SK-N-SH treated with all-trans-retinoic acid at 6 μM for 48 hours (cell line): ENCODE results near the gene GBGT1.

Source experiments
- ATAC-seq: fragments of 200-7000 bp; cut with Tn5 transposase; 3 replicates; pipeline ENCODE4 v1.9.1; 2020; ENCODE audit warnings: mild to moderate bottlenecking, moderate library complexity
- ARNTL ChIP-seq: fragments of 450-650 bp; formaldehyde crosslinking; IDR thresholded peaks from 2 replicates; pipeline ENCODE4 v1.5.0; 2020; ENCODE audit warnings: low read depth, mild to moderate bottlenecking, moderate library complexity, borderline replicate concordance
- CSDC2 ChIP-seq: fragments of 250-450 bp; sonication (Bioruptor Pico); IDR thresholded peaks from 2 replicates; pipeline ENCODE4 v1.5.0; 2020; ENCODE audit warnings: mild to moderate bottlenecking, moderate library complexity
- ESRRG ChIP-seq: fragments of 250-450 bp; sonication (Bioruptor Pico); IDR thresholded peaks from 2 replicates; pipeline ENCODE4 v1.6.1; 2021; ENCODE audit warnings: mild to moderate bottlenecking
- GLIS3 ChIP-seq: fragments of 250-450 bp; sonication (Bioruptor Pico); IDR thresholded peaks from 2 replicates; pipeline ENCODE4 v1.5.0; 2020; ENCODE audit warnings: mild to moderate bottlenecking, moderate library complexity
- OSR1 ChIP-seq: fragments of 250-450 bp; sonication (Bioruptor Pico); IDR thresholded peaks from 2 replicates; pipeline ENCODE4 v1.8.0; 2022; ENCODE audit warnings: moderate library complexity, mild to moderate bottlenecking, inconsistent platforms
- PPARA ChIP-seq: fragments of 250-450 bp; sonication (Bioruptor Pico); IDR thresholded peaks from 2 replicates; pipeline ENCODE4 v1.5.0; 2020; ENCODE audit warnings: mild to moderate bottlenecking, borderline replicate concordance
- RARB ChIP-seq: fragments of 250-450 bp; sonication (Bioruptor Pico); IDR thresholded peaks from 2 replicates; pipeline ENCODE4 v1.8.0; 2021; ENCODE audit warnings: mild to moderate bottlenecking, moderate library complexity
- SNAI2 ChIP-seq: fragments of 250-450 bp; sonication (Bioruptor Pico); IDR thresholded peaks from 2 replicates; pipeline ENCODE4 v1.5.0; 2020; ENCODE audit warnings: mild to moderate bottlenecking, moderate library complexity
- TOX ChIP-seq: fragments of 250-450 bp; sonication (Bioruptor Pico); IDR thresholded peaks from 2 replicates; pipeline ENCODE4 v1.8.0; 2021; ENCODE audit warnings: mild to moderate bottlenecking, moderate library complexity, borderline replicate concordance
- ZC3H10 ChIP-seq: fragments of 250-450 bp; sonication (Bioruptor Pico); IDR thresholded peaks from 2 replicates; pipeline ENCODE4 v1.5.1; 2021; ENCODE audit warnings: mild to moderate bottlenecking, moderate library complexity
- ZFP3 ChIP-seq: fragments of 250-450 bp; sonication (Bioruptor Pico); IDR thresholded peaks from 2 replicates; pipeline ENCODE4 v1.5.0; 2020; ENCODE audit warnings: mild to moderate bottlenecking, moderate library complexity
- ZFP30 ChIP-seq: fragments of 450-650 bp; formaldehyde crosslinking; IDR thresholded peaks from 2 replicates; pipeline ENCODE4 v1.5.0; 2022; ENCODE audit warnings: mild to moderate bottlenecking, moderate library complexity
- ZNF565 ChIP-seq: fragments of 450-650 bp; formaldehyde crosslinking; conservative IDR thresholded peaks from 2 replicates; pipeline ENCODE4 v1.5.0; 2020; ENCODE audit warnings: low read depth, mild to moderate bottlenecking, moderate library complexity
- ZNF70 ChIP-seq: fragments of 450-650 bp; formaldehyde crosslinking; IDR thresholded peaks from 2 replicates; pipeline ENCODE4 v1.5.0; 2020; ENCODE audit warnings: mild to moderate bottlenecking, moderate library complexity
- TF ChIP-seq, protein P1 (sequence below): fragments of 250-450 bp; sonication (Bioruptor Pico); IDR thresholded peaks from 2 replicates; pipeline ENCODE4 v1.8.0; 2020; ENCODE audit warnings: mild to moderate bottlenecking, moderate library complexity, borderline replicate concordance
- TF ChIP-seq, protein P2 (sequence below): fragments of 250-450 bp; sonication (Bioruptor Pico); IDR thresholded peaks from 2 replicates; pipeline ENCODE4 v1.5.1; 2020; ENCODE audit warnings: low read depth, mild to moderate bottlenecking, moderate library complexity
- TF ChIP-seq, protein P3 (sequence below): fragments of 250-450 bp; sonication (Bioruptor Pico); IDR thresholded peaks from 2 replicates; pipeline ENCODE4 v1.8.0; 2021; ENCODE audit warnings: low read depth, mild to moderate bottlenecking, moderate library complexity, borderline replicate concordance
- TF ChIP-seq, protein P4 (sequence below): fragments of 250-450 bp; sonication (Bioruptor Pico); IDR thresholded peaks from 2 replicates; pipeline ENCODE4 v1.5.0; 2020; ENCODE audit warnings: mild to moderate bottlenecking, moderate library complexity
- TF ChIP-seq, protein P5 (sequence below): fragments of 250-450 bp; sonication (Bioruptor Pico); IDR thresholded peaks from 2 replicates; pipeline ENCODE4 v1.5.1; 2021; ENCODE audit warnings: mild to moderate bottlenecking, moderate library complexity

The GBGT1 gene

DNA sequence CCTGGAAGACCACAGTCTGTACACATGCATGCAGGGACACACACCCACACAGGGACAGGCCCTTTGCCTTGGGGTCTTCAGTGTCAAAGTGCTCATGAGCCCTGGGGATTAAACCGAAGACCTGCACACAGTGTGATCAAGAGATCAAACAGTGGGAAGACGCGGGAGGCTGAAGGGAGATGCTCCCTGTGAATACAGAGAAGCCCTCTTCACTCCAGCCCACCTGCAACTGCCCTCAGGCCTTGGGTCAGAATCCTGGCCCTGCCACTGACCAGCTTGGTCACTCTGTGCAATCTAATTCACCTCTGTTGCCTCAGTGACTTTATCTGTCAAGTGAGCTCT, 45.6 kb downstream of the GBGT1 start (continued):
- TF ChIP-seq, protein P1, sequence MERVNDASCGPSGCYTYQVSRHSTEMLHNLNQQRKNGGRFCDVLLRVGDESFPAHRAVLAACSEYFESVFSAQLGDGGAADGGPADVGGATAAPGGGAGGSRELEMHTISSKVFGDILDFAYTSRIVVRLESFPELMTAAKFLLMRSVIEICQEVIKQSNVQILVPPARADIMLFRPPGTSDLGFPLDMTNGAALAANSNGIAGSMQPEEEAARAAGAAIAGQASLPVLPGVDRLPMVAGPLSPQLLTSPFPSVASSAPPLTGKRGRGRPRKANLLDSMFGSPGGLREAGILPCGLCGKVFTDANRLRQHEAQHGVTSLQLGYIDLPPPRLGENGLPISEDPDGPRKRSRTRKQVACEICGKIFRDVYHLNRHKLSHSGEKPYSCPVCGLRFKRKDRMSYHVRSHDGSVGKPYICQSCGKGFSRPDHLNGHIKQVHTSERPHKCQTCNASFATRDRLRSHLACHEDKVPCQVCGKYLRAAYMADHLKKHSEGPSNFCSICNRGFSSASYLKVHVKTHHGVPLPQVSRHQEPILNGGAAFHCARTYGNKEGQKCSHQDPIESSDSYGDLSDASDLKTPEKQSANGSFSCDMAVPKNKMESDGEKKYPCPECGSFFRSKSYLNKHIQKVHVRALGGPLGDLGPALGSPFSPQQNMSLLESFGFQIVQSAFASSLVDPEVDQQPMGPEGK (CRISPR knock-in tag), result no peak

DNA sequence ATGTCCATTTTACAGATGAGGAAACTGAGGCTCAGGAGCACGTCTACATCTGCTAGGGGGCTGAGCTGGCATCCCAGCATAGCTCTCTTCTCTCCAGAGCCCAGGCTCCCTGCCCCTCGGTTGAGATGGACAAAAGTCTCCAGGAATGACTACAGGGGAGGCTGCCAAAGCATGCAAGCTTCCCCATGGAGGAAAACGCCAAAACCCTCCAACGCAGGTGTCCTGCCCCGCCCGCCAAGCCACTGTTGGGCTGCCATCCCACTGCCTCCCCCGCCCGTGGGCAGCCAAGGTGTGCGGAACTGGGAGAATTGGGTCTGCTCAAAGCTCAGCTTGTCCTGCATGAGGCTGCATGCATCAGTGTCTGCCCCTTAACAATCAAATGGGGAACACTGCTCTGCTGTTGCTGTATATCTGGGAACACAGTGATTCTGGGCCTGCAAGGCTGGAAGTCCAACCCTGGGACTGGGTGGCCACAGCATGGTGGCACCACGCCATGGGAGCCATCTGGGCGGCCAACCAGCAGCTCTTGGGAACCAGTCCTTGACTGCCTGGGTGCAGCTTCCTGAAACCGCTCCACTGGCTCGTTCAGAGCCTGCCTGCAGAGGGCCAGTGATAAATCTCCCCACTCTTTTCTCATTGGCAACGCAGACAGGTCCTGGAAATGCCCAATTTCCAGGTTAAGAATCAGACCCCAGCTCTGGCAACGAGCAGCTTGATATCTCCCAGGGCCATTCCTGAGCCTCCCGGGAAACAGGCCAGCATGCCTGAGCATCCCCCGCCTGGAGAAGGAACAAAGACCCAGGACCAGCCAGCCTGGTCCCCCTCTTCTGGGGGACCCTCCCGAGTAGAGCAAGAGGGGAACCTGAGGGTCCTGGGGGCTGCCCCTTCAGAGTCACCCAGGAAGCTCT, 46.2 kb downstream of the GBGT1 start:
- TF ChIP-seq, protein P2, sequence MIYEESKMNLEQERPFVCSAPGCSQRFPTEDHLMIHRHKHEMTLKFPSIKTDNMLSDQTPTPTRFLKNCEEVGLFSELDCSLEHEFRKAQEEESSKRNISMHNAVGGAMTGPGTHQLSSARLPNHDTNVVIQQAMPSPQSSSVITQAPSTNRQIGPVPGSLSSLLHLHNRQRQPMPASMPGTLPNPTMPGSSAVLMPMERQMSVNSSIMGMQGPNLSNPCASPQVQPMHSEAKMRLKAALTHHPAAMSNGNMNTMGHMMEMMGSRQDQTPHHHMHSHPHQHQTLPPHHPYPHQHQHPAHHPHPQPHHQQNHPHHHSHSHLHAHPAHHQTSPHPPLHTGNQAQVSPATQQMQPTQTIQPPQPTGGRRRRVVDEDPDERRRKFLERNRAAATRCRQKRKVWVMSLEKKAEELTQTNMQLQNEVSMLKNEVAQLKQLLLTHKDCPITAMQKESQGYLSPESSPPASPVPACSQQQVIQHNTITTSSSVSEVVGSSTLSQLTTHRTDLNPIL (CRISPR knock-in tag), result no peak
- TF ChIP-seq PPARA (CRISPR knock-in tag), result no peak
- no peak for TF ChIP-seq ZNF565
- TF ChIP-seq, protein P3, sequence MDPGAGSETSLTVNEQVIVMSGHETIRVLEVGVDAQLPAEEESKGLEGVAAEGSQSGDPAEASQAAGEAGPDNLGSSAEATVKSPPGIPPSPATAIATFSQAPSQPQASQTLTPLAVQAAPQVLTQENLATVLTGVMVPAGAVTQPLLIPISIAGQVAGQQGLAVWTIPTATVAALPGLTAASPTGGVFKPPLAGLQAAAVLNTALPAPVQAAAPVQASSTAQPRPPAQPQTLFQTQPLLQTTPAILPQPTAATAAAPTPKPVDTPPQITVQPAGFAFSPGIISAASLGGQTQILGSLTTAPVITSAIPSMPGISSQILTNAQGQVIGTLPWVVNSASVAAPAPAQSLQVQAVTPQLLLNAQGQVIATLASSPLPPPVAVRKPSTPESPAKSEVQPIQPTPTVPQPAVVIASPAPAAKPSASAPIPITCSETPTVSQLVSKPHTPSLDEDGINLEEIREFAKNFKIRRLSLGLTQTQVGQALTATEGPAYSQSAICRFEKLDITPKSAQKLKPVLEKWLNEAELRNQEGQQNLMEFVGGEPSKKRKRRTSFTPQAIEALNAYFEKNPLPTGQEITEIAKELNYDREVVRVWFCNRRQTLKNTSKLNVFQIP, result no peak
- TF ChIP-seq TOX (CRISPR knock-in tag), result no peak
- TF ChIP-seq ZFP3, result no peak
- TF ChIP-seq SNAI2 (CRISPR knock-in tag), result no peak
- TF ChIP-seq ARNTL (CRISPR knock-in tag), result no peak
- no peak for TF ChIP-seq GLIS3
- TF ChIP-seq ZNF70 (CRISPR knock-in tag), result no peak
- no peak for TF ChIP-seq CSDC2 (CRISPR knock-in tag)
- no peak for TF ChIP-seq ZFP30
- TF ChIP-seq, protein P1 (CRISPR knock-in tag), result no peak
- TF ChIP-seq, protein P4, sequence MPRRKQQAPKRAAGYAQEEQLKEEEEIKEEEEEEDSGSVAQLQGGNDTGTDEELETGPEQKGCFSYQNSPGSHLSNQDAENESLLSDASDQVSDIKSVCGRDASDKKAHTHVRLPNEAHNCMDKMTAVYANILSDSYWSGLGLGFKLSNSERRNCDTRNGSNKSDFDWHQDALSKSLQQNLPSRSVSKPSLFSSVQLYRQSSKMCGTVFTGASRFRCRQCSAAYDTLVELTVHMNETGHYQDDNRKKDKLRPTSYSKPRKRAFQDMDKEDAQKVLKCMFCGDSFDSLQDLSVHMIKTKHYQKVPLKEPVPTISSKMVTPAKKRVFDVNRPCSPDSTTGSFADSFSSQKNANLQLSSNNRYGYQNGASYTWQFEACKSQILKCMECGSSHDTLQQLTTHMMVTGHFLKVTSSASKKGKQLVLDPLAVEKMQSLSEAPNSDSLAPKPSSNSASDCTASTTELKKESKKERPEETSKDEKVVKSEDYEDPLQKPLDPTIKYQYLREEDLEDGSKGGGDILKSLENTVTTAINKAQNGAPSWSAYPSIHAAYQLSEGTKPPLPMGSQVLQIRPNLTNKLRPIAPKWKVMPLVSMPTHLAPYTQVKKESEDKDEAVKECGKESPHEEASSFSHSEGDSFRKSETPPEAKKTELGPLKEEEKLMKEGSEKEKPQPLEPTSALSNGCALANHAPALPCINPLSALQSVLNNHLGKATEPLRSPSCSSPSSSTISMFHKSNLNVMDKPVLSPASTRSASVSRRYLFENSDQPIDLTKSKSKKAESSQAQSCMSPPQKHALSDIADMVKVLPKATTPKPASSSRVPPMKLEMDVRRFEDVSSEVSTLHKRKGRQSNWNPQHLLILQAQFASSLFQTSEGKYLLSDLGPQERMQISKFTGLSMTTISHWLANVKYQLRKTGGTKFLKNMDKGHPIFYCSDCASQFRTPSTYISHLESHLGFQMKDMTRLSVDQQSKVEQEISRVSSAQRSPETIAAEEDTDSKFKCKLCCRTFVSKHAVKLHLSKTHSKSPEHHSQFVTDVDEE (CRISPR knock-in tag), result no peak
- TF ChIP-seq OSR1 (CRISPR knock-in tag), result no peak
- no peak for TF ChIP-seq ESRRG (CRISPR knock-in tag)
- TF ChIP-seq ZC3H10 (CRISPR knock-in tag), result no peak
- ATAC-seq, result peak; percentile 3; the same call in 1 of the 3 replicates

DNA sequence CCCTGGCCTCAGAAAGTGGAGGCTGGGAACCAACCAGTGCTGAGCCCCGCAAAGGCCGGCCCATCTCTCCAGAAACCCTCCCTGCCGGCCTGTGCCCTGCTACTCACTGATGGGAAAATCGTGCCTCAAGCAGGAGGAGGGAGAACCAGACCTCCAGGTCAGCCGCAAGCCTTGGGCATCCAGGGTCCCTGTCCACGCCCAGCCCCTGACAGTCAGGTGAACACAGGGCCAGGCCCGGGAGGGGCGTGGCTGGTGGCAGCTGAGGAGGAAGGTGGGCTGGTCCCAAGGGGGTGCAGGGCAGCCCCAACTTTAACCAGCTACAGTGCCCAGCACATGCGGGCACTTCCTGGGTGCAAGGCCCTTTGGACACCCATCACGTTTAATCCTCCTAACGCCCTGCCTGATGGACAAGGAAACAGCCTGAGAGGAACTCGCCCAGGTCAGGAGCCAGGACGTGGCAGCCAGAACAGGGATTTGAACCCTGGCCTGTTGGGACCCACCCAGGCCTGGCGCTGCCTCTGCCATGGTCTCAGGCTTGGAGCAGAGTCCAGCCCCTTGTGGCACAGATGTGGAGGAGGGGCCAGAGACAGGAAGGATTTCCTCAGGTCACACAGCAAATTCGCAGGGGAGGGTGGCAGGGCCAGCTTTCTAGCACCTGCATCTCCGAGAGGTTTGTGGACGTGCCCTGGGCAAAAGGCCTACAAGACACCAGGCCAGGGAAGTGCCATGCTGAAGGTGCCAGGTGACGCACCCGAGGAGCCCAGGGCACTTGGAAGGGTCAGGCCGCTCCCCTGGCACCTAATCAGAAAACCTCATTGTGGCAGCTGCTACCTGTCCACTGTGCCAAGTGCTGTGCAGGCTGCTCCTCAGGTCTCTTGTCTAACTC, 47.1 kb downstream of the GBGT1 start:
- no peak for ATAC-seq
- TF ChIP-seq ZNF565 (no peak), ZFP30 (no peak), RARB (CRISPR knock-in tag) (no peak)
- TF ChIP-seq, protein P3, result no peak
- TF ChIP-seq, protein P5, sequence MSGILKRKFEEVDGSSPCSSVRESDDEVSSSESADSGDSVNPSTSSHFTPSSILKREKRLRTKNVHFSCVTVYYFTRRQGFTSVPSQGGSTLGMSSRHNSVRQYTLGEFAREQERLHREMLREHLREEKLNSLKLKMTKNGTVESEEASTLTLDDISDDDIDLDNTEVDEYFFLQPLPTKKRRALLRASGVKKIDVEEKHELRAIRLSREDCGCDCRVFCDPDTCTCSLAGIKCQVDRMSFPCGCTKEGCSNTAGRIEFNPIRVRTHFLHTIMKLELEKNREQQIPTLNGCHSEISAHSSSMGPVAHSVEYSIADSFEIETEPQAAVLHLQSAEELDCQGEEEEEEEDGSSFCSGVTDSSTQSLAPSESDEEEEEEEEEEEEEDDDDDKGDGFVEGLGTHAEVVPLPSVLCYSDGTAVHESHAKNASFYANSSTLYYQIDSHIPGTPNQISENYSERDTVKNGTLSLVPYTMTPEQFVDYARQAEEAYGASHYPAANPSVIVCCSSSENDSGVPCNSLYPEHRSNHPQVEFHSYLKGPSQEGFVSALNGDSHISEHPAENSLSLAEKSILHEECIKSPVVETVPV (CRISPR knock-in tag), result no peak
- TF ChIP-seq, protein P2 (CRISPR knock-in tag), result no peak
